ENCODE data around the gene SLC15A3. TPM values are rescaled to one million over a fixed set of nuclear protein-coding genes. Genes with fewer than 3 reads are reported as not detected.

SLC15A3 gene
- total RNA-seq, 1 experiment from 2014 or later: 6.8 TPM

- Mint-ChIP-seq H3K9me3 (ENCODE audit: low read depth, unreplicated experiment) (no peaks in the 10 kb centered on the region), H3K27me3 (ENCODE audit: unreplicated experiment) (no peaks in the 10 kb centered on the region), H3K27ac (ENCODE audit: unreplicated experiment) (no peak overlapping the region), H3K4me1 (ENCODE audit: low read depth, unreplicated experiment) (peaks cover 24% of the 10 kb centered on the region), H3K4me3 (ENCODE audit: low read depth, unreplicated experiment) (no peak overlapping the region), H3K36me3 (ENCODE audit: insufficient read depth, unreplicated experiment) (peaks cover 19% of the 10 kb centered on the region)
- no peak for DNase-seq
- intact Hi-C loops (cut with micrococcal nuclease; ENCODE audit: unreplicated experiment): no loop called here
- BruUV-seq (replicated peaks): no TSS peak
- TF ChIP-seq CTCF (IDR thresholded peaks at IDR 0.05; ENCODE audit: unreplicated experiment): no peak
- CTCF ChIA-PET: no interaction called here
Measured at GRCh38 chr11:60921259-60921658, 30.7 kb downstream of the SLC15A3 start.

- Mint-ChIP-seq H3K4me3 (ENCODE audit: low read depth, unreplicated experiment) (no peak overlapping the region), H3K9me3 (ENCODE audit: low read depth, unreplicated experiment) (no peaks in the 10 kb centered on the region), H3K27ac (ENCODE audit: unreplicated experiment) (no peak overlapping the region), H3K36me3 (ENCODE audit: insufficient read depth, unreplicated experiment) (peaks cover 15% of the 10 kb centered on the region), H3K4me1 (ENCODE audit: low read depth, unreplicated experiment) (peaks cover 24% of the 10 kb centered on the region), H3K27me3 (ENCODE audit: unreplicated experiment) (no peaks in the 10 kb centered on the region)
- intact Hi-C loops (cut with micrococcal nuclease; ENCODE audit: unreplicated experiment): loop anchor here (5.0 kb wide), 1 partner anchor 212 kb away; no protein-coding TSS in a partner anchor
- CTCF ChIA-PET: no interaction called here
- no TSS peak for BruUV-seq (replicated peaks)
- no peak for TF ChIP-seq CTCF (IDR thresholded peaks at IDR 0.05; ENCODE audit: unreplicated experiment)
- no peak for DNase-seq
Measured at GRCh38 chr11:60919956-60920355, 32.0 kb downstream of the SLC15A3 start.

- H3K4me1 Mint-ChIP-seq (ENCODE audit: low read depth, unreplicated experiment): peaks cover 23% of the 10 kb centered on the region
- peaks cover 15% of the 10 kb centered on the region for H3K36me3 Mint-ChIP-seq (ENCODE audit: insufficient read depth, unreplicated experiment)
- CTCF ChIA-PET: interaction anchor here (0.6 to 1.1 kb wide), 2 partner anchors 238 to 342 kb away, joined by 3 read pairs; no protein-coding TSS in a partner anchor
- no peaks in the 10 kb centered on the region for H3K9me3 Mint-ChIP-seq (ENCODE audit: low read depth, unreplicated experiment)
- intact Hi-C loops (cut with micrococcal nuclease; ENCODE audit: unreplicated experiment): loop anchor here (5.0 kb wide), 1 partner anchor 213 kb away; no protein-coding TSS in a partner anchor
- DNase-seq: no peak
- H3K4me3 Mint-ChIP-seq (ENCODE audit: low read depth, unreplicated experiment): no peak overlapping the region
- H3K27ac Mint-ChIP-seq (ENCODE audit: unreplicated experiment): no peak overlapping the region
- no peaks in the 10 kb centered on the region for H3K27me3 Mint-ChIP-seq (ENCODE audit: unreplicated experiment)
- TF ChIP-seq CTCF (IDR thresholded peaks at IDR 0.05; ENCODE audit: unreplicated experiment): no peak
- BruUV-seq (replicated peaks): no TSS peak
Measured at GRCh38 chr11:60919320-60919719, 32.7 kb downstream of the SLC15A3 start.

GRCh38 chr11:60918939-60919265, 33.1 kb downstream of the SLC15A3 start:
- Mint-ChIP-seq H3K4me3 (ENCODE audit: low read depth, unreplicated experiment) (no peak overlapping the region), H3K27me3 (ENCODE audit: unreplicated experiment) (no peaks in the 10 kb centered on the region), H3K36me3 (ENCODE audit: insufficient read depth, unreplicated experiment) (peaks cover 15% of the 10 kb centered on the region), H3K4me1 (ENCODE audit: low read depth, unreplicated experiment) (peaks cover 23% of the 10 kb centered on the region), H3K9me3 (ENCODE audit: low read depth, unreplicated experiment) (no peaks in the 10 kb centered on the region), H3K27ac (ENCODE audit: unreplicated experiment) (no peak overlapping the region)
- no TSS peak for BruUV-seq (replicated peaks)
- no peak for DNase-seq
- intact Hi-C loops (cut with micrococcal nuclease; ENCODE audit: unreplicated experiment): loop anchor here (5.0 kb wide), 1 partner anchor 213 kb away; no protein-coding TSS in a partner anchor
- CTCF ChIA-PET: interaction anchor here (0.6 to 1.1 kb wide), 2 partner anchors 239 to 342 kb away, joined by 3 read pairs; no protein-coding TSS in a partner anchor
- TF ChIP-seq CTCF (IDR thresholded peaks at IDR 0.05; ENCODE audit: unreplicated experiment): no peak

All from Calu3 (cell line).